ENCODE measurements around the gene EEFSEC. TPM values are rescaled to one million over a fixed set of nuclear protein-coding genes. Genes with fewer than 3 reads are reported as not detected.

EEFSEC gene
- total RNA-seq, 2 experiments from 2014 or later = 17.7 to 25.3 TPM

DNA sequence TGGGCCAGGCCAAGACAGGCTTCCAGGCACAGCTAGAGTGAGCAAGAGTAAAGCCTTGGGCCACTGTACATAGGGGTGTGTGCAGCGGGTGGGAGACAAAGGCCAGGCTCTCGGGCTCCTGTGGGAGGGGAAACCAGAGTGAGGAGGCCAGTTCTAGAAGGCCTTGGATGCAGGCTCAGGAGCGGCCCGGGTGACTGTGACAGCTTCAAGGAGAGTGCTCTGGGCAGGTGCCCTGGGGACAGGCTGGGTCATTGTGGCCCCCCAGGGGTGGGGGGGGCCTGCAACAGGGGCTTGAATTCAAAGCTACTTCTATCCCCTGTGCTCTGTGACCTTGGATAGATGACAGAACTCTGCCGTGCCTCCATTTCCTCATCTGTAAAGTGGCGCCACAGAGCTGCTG, 204.3 kb downstream of the EEFSEC start:
- Histone ChIP-seq H3K9me2 (ENCODE audit: insufficient read depth, low read length) (no peaks in the 10 kb centered on the region), H3K36me3 (ENCODE audit: insufficient read depth, low read length) (peaks cover 4% of the 10 kb centered on the region; the same call in 1 of the 2 replicates), H4K20me1 (ENCODE audit: insufficient read depth, low read length) (no peaks in the 10 kb centered on the region), H3K9me3 (ENCODE audit: low read length) (no peaks in the 10 kb centered on the region), H3K27ac (ENCODE audit: low read depth, low read length, poor library complexity, severe bottlenecking) (no peak overlapping the region), H2AFZ (ENCODE audit: low read length) (no peak overlapping the region), H3K4me1 (ENCODE audit: insufficient read depth, low read length, poor library complexity, severe bottlenecking) (no peaks in the 10 kb centered on the region), H3K4me3 (ENCODE audit: low read depth, low read length, poor library complexity, severe bottlenecking) (no peak overlapping the region), H3K79me2 (ENCODE audit: insufficient read depth, low read depth, low read length) (no peaks in the 10 kb centered on the region), H3K4me2 (ENCODE audit: low read length) (no peak overlapping the region)
- TF ChIP-seq EZH2phosphoT487 (IDR thresholded peaks at IDR 0.05; ENCODE audit: borderline replicate concordance, low read depth, low read length) (no peak), CTCF (conservative IDR thresholded peaks at IDR 0.05; ENCODE audit: low read length) (no peak)
- CTCF ChIA-PET (ENCODE audit: unreplicated experiment) = no interaction called here
- POLR2A ChIA-PET = no interaction called here
- intact Hi-C loops (cut with micrococcal nuclease; ENCODE audit: unreplicated experiment) = no loop called here
- DNase-seq (ENCODE audit: low spot score) = no peak
- BruUV-seq (replicated peaks) = no TSS peak

DNA sequence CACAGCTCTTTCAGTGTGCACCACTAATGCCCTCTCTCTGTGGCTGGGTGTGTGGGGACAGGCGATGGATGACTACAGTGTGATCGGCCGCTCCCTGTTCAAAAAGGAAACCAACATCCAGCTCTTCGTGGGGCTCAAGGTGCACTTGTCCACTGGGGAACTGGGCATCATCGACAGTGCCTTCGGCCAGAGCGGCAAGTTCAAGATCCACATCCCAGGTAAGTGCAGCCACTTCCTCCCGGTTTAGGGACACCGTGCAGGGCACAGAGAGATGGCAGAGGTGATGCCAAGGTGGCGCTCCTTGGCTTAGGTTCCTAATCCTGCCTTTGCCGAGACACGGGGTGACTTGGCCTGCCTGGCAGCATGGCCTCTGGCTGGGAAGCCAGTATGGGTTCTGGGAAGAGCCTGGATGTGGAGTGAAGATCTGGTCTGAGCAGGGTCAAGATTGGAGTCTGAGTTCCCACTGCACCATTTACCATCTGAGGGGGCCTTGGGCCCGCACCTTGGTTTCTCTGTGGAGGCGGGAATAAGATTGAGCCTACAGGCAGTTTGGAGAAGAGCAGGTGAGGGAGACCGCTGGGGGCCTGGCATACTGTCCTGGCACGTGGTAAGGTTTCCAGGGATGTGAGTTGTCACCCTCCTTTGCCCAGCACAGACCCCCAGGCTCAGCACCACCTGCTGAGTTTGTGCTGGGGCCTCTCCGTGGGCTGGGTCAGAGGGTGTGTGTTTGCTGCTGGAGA, 205.0 kb downstream of the EEFSEC start:
- Histone ChIP-seq H3K9me3 (ENCODE audit: low read length) (no peaks in the 10 kb centered on the region), H3K27ac (ENCODE audit: low read depth, low read length, poor library complexity, severe bottlenecking) (no peak overlapping the region), H3K4me2 (ENCODE audit: low read length) (no peak overlapping the region), H3K79me2 (ENCODE audit: insufficient read depth, low read depth, low read length) (no peaks in the 10 kb centered on the region), H3K4me3 (ENCODE audit: low read depth, low read length, poor library complexity, severe bottlenecking) (no peak overlapping the region), H3K4me1 (ENCODE audit: insufficient read depth, low read length, poor library complexity, severe bottlenecking) (no peaks in the 10 kb centered on the region), H3K9me2 (ENCODE audit: insufficient read depth, low read length) (no peaks in the 10 kb centered on the region), H4K20me1 (ENCODE audit: insufficient read depth, low read length) (no peaks in the 10 kb centered on the region), H3K36me3 (ENCODE audit: insufficient read depth, low read length) (peaks cover 8% of the 10 kb centered on the region; the same call in 1 of the 2 replicates), H2AFZ (ENCODE audit: low read length) (no peak overlapping the region)
- no TSS peak for BruUV-seq (replicated peaks)
- ChIA-PET POLR2A (interaction anchor here (0.6 kb wide), 1 partner anchor 117 kb away, joined by 7 read pairs; no protein-coding TSS in a partner anchor), CTCF (ENCODE audit: unreplicated experiment) (no interaction called here)
- TF ChIP-seq CTCF (conservative IDR thresholded peaks at IDR 0.05; ENCODE audit: low read length) (no peak), EZH2phosphoT487 (IDR thresholded peaks at IDR 0.05; ENCODE audit: borderline replicate concordance, low read depth, low read length) (no peak)
- intact Hi-C loops (cut with micrococcal nuclease; ENCODE audit: unreplicated experiment) = no loop called here
- DNase-seq (ENCODE audit: low spot score) = no peak

DNA sequence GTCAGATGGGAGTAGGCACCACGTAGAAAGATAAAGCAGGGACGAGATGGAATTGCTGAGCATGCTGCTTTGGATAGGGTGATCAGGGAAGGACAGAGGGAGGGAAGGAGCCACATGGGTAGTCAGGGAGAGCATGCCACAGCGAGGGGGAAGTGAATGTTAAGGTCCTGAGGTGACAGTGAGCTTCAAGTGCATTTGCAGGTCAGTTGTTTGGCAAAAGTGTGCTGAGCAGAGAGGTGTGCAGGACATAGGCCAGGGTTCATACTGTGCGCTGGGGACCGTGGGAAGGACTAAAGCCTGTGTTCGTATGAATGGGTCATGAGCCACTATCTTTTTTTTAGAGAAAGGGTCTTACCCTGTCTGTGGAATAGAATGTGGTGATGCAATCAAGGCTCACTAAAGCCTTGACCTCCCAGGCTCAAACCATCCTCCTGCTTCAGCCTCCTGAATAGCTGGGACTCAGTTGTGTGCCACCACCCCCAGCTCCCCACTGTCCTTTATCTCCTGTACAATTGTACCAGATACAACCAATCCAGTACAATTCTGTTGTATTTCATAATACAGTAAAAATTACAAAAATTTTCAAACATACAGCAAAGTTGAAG, 205.9 kb downstream of the EEFSEC start:
- intact Hi-C loops (cut with micrococcal nuclease; ENCODE audit: unreplicated experiment) = no loop called here
- Histone ChIP-seq H2AFZ (ENCODE audit: low read length) (no peak overlapping the region), H3K4me3 (ENCODE audit: low read depth, low read length, poor library complexity, severe bottlenecking) (no peak overlapping the region), H4K20me1 (ENCODE audit: insufficient read depth, low read length) (no peaks in the 10 kb centered on the region), H3K9me3 (ENCODE audit: low read length) (no peaks in the 10 kb centered on the region), H3K36me3 (ENCODE audit: insufficient read depth, low read length) (peaks cover 8% of the 10 kb centered on the region; the same call in 1 of the 2 replicates), H3K9me2 (ENCODE audit: insufficient read depth, low read length) (no peaks in the 10 kb centered on the region), H3K27ac (ENCODE audit: low read depth, low read length, poor library complexity, severe bottlenecking) (no peak overlapping the region), H3K4me1 (ENCODE audit: insufficient read depth, low read length, poor library complexity, severe bottlenecking) (no peaks in the 10 kb centered on the region), H3K4me2 (ENCODE audit: low read length) (no peak overlapping the region), H3K79me2 (ENCODE audit: insufficient read depth, low read depth, low read length) (no peaks in the 10 kb centered on the region)
- no peak for DNase-seq (ENCODE audit: low spot score)
- ChIA-PET POLR2A (interaction anchor here (0.6 kb wide), 1 partner anchor 118 kb away, joined by 7 read pairs; no protein-coding TSS in a partner anchor), CTCF (ENCODE audit: unreplicated experiment) (no interaction called here)
- TF ChIP-seq CTCF (conservative IDR thresholded peaks at IDR 0.05; ENCODE audit: low read length) (no peak), EZH2phosphoT487 (IDR thresholded peaks at IDR 0.05; ENCODE audit: borderline replicate concordance, low read depth, low read length) (no peak)
- BruUV-seq (replicated peaks) = no TSS peak

Measured in OCI-LY7 (cell line).